GM13976 (cell line): Measurements from ENCODE around the gene SCLY.

ENCODE experiments used
- DNase-seq: peaks from one replicate; pipeline ENCODE4 v3.0.0; 2012; ENCODE audit warnings: low spot score
- CTCF ChIP-seq: IDR thresholded peaks from 2 replicates; pipeline ENCODE4 v1.5.1; 2012; ENCODE audit warnings: borderline replicate concordance, mild to moderate bottlenecking; ENCODE audit not compliant: insufficient read depth; ENCODE audit errors: extremely low read depth, missing control alignments, control extremely low read depth
- in situ Hi-C: fragments of 300-500 bp; cut with MboI; formaldehyde crosslinking; loops from one replicate; pipeline ENCODE4 v1.12.0; 2022; ENCODE audit warnings: low sequenced_read_pairs, mixed read lengths, inconsistent platforms; ENCODE audit not compliant: unreplicated experiment

The SCLY gene

DNA sequence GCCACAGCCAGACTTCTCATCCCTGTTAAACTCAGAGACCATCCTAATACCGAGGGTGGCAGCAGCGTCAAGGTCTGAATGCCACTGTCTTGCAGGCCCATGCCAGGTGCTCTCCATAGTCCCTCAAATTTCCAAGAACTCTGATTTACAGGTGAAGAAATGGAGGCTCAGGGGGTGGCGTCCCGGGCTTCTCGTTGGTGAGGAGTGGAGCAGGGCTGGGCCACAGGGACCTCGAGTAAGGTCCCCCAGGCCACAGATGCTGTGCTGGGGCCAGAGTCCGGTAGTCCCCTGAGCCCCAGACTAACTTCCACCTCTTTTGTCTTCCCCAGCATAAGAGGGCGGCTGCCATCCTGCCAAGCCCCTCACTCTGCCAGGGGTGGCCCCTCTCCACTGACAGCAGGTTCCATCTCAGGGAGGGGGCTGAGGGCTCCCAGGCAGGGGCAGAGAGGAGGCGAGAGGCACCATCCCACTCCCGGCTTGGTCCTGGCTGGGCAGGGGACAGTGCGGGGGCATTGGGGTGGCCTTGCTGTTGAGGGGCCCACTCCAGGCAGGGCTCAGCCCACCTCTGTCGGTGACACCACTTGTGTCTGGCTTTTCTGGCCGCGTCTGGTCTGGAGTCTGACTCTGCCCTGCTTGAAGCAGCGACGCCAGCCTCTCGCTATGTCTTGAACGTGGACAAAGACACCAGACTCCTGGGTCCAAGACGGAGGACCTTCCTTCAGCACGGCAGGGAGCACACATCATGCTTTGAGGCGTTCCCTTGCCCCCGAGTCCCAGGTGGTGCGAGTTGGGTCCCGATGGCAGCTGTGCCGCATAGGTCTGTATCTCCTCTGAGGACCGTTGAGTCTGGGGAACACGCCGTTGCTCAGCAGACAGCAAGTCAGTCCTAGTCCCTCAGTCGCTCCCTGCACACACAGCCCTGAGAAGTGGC lies 61.8 kb downstream of the SCLY start:
- no peak for DNase-seq
- TF ChIP-seq CTCF = no peak
- in situ Hi-C loops = no loop called here

DNA sequence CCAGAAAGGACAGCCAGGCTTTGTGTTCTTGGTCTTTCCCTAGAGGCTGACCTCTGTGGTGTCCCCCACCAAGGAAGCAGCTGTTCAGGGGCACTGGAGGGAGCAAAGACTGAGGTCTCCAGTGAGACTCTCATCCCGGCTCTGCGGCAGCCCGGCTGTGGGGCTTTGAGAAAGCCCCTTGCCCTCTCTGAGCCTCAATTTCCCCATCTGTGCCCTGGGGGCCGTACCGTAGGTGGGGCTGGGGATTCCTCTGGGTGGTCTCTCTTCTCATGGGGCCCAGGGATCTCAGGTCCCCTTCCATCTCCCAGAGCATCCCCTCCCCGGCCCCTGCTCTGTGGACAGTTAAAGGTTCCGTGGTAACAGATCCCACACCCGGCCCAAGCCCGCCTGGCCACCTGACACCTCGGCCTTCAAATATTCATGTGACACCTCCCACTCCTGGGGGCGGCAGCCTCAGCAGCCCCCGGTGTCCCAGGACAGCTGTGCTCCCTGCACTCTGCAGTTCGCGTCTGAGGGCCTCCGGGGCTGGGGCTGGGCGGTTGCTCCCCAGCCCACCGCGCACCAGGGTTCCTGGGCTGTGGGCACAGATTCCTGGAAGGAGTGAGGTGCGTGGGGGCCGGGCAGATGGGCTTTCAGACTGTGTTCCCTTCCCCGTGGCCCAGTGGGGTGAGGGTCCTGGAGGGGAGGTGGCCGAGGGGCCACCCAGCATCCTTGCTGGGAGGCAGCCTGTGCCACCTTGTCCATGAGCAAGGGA lies 62.6 kb downstream of the SCLY start:
- in situ Hi-C loops = no loop called here
- no peak for DNase-seq
- TF ChIP-seq CTCF = no peak

- no peak for DNase-seq
- in situ Hi-C loops = no loop called here
- TF ChIP-seq CTCF = no peak
Observed at GRCh38 chr2:238123991-238124470, 63.2 kb downstream of the SCLY start.

- in situ Hi-C loops = no loop called here
- TF ChIP-seq CTCF = no peak
- DNase-seq = no peak
Observed at GRCh38 chr2:238124488-238125126, 63.8 kb downstream of the SCLY start.

DNA sequence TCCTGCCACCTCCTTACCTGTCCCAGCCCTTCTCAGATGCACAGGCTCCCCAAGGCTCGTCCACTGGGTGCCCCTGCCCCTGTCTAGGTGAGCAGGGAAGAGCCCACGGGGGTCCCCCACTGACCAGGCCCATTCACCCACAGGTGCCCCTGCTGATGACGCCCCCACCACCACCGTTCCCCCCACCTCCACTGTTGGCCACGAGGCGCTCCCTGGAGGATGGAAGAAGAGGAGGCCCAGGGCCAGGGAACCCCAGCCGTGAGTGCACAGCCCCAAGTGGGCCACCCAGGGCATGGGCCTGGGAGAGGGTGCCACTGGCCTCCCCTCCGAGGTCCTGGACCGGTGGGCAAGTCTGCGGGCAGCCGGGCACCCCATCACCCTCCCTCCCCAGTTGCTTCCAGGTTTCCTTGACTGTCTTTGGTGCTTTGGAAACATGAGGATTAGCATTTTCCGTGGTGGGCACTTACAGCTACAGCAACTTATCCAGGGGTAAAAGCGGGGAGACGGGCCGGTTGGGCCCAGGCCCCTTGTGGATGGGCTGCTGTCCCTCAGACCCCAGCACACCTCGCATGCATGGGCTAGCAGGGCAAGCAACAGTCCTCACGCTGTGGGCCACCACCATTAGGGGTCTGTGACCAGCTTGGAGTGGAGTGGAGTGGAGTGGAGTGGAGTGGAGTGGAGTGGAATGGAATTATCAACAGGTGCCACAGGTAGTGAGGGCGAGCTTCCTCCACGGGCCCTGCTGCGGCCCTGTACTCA lies 64.5 kb downstream of the SCLY start:
- no peak for DNase-seq
- no peak for TF ChIP-seq CTCF
- in situ Hi-C loops = no loop called here

DNA sequence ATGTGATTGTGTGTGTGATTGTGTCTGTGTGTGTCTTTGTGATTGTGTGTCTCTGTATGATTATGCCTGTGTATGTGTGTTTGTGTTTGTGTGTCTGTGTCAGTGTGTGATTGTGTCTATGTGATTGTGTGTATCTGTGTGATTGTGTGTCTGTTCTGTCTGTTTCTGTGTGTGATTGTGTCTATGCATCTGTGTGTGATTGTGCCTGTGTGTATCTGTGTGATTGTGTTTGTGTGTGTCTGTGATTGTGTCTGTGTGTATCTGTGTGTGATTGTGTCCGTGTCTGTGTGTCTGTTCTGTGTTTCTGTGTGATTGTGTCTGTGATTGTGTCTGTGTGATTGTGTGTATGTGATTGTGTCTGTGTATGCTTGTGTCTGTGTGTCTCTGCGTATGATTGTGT lies 65.5 kb downstream of the SCLY start:
- DNase-seq = no peak
- TF ChIP-seq CTCF = no peak
- in situ Hi-C loops = no loop called here
